ENCODE data around the gene PLIN1.

The PLIN1 gene

GRCh38 chr15:89649716-89650115 lies 29.5 kb downstream of the PLIN1 start:
- DNase-seq, result no peak

GRCh38 chr15:89649013-89649625 lies 30.0 kb downstream of the PLIN1 start:
- DNase-seq, result no peak

- no peak for DNase-seq
Observed at GRCh38 chr15:89648106-89649012, 30.8 kb downstream of the PLIN1 start.

GRCh38 chr15:89647191-89647851 lies 31.8 kb downstream of the PLIN1 start:
- DNase-seq, result peak; percentile 50

- no peak for DNase-seq
Observed at GRCh38 chr15:89646416-89647141, 32.6 kb downstream of the PLIN1 start.

GRCh38 chr15:89645680-89646079 lies 33.5 kb downstream of the PLIN1 start:
- DNase-seq, result no peak

GRCh38 chr15:89642106-89642505 lies 37.1 kb downstream of the PLIN1 start:
- DNase-seq, result no peak

GRCh38 chr15:89641053-89641452 lies 38.1 kb downstream of the PLIN1 start:
- no peak for DNase-seq

- no peak for DNase-seq
Observed at GRCh38 chr15:89640245-89640644, 38.9 kb downstream of the PLIN1 start.

GRCh38 chr15:89633585-89633984 lies 45.6 kb downstream of the PLIN1 start:
- DNase-seq, result no peak

- no peak for DNase-seq
Observed at GRCh38 chr15:89632563-89633430, 46.4 kb downstream of the PLIN1 start.

- no peak for DNase-seq
Observed at GRCh38 chr15:89631902-89632264, 47.3 kb downstream of the PLIN1 start.

- DNase-seq, result no peak
Observed at GRCh38 chr15:89630974-89631901, 47.9 kb downstream of the PLIN1 start.

GRCh38 chr15:89630260-89630659 lies 48.9 kb downstream of the PLIN1 start:
- no peak for DNase-seq

GRCh38 chr15:89629829-89630228 lies 49.3 kb downstream of the PLIN1 start:
- no peak for DNase-seq

- no peak for DNase-seq
Observed at GRCh38 chr15:89628806-89629715, 50.1 kb downstream of the PLIN1 start.

GRCh38 chr15:89628301-89628700 lies 50.9 kb downstream of the PLIN1 start:
- DNase-seq, result no peak

GRCh38 chr15:89627256-89627970 lies 51.8 kb downstream of the PLIN1 start:
- no peak for DNase-seq

- no peak for DNase-seq
Observed at GRCh38 chr15:89625716-89626115, 53.5 kb downstream of the PLIN1 start.
